ENCODE measurements around the gene PACSIN3. TPM values are rescaled to one million over a fixed set of nuclear protein-coding genes. Genes with fewer than 3 reads are reported as not detected.
"Not testable (repeated sequence)": the region's sequence is repeated elsewhere in the genome, so short reads cannot be mapped to it uniquely, and the experiment has no call there.

PACSIN3 gene
- total and polyA plus RNA-seq, 12 donors: 49.4 to 211 (median 100) TPM

- no peaks in the 10 kb centered on the region for H3K27me3 ChIP-seq
- no peaks in the 10 kb centered on the region for H3K36me3 ChIP-seq (replicated peaks in 1 of 2)
- 80 to 92% (median 82%) methylated on average over 2 of the region's 2 CpGs for WGBS, 4 donors
- H3K27ac ChIP-seq: no peak overlapping the region
- no peak for DNase-seq
- H3K4me1 ChIP-seq (replicated peaks in 1 of 2): no peaks in the 10 kb centered on the region
- no peak for TF ChIP-seq CTCF (IDR thresholded peaks at IDR 0.05)
- no peak for TF ChIP-seq POLR2A (IDR thresholded peaks at IDR 0.05)
- no peak overlapping the region for H3K4me3 ChIP-seq
- intact Hi-C loops (cut with DNase I): no loop called here
- no peaks in the 10 kb centered on the region for H3K9me3 ChIP-seq (replicated peaks in 1 of 3)
Measured at GRCh38 chr11:47204637-47204989, 18.4 kb upstream of the PACSIN3 start.

- H3K27me3 ChIP-seq: no peaks in the 10 kb centered on the region
- TF ChIP-seq CTCF (IDR thresholded peaks at IDR 0.05) (no peak), POLR2A (IDR thresholded peaks at IDR 0.05) (no peak)
- intact Hi-C loops (cut with DNase I): no loop called here
- no peaks in the 10 kb centered on the region for H3K9me3 ChIP-seq (replicated peaks in 1 of 3)
- H3K27ac ChIP-seq: no peak overlapping the region
- no peaks in the 10 kb centered on the region for H3K4me1 ChIP-seq (replicated peaks in 1 of 2)
- H3K4me3 ChIP-seq: no peak overlapping the region
- no peaks in the 10 kb centered on the region for H3K36me3 ChIP-seq (replicated peaks in 1 of 2)
- no peak for DNase-seq
- WGBS, 4 donors: 49 to 70% (median 65%) methylated on average over 5 of the region's 5 CpGs
Measured at GRCh38 chr11:47202576-47202975, 16.3 kb upstream of the PACSIN3 start.

GRCh38 chr11:47201015-47201414 is 14.8 kb upstream of the PACSIN3 start:
- H3K4me1 ChIP-seq (replicated peaks in 1 of 2): no peaks in the 10 kb centered on the region
- WGBS, 4 donors: 80 to 94% (median 85%) methylated on average over 4 of the region's 4 CpGs
- H3K9me3 ChIP-seq (replicated peaks in 1 of 3): no peaks in the 10 kb centered on the region
- H3K4me3 ChIP-seq: no peak overlapping the region
- no peak for DNase-seq
- intact Hi-C loops (cut with DNase I): no loop called here
- no peak overlapping the region for H3K27ac ChIP-seq
- H3K36me3 ChIP-seq (replicated peaks in 1 of 2): no peaks in the 10 kb centered on the region
- TF ChIP-seq CTCF (IDR thresholded peaks at IDR 0.05): no peak
- no peak for TF ChIP-seq POLR2A (IDR thresholded peaks at IDR 0.05)
- H3K27me3 ChIP-seq: no peaks in the 10 kb centered on the region

GRCh38 chr11:47198161-47198560 is 11.9 kb upstream of the PACSIN3 start:
- H3K4me3 ChIP-seq; H3K27ac ChIP-seq; H3K9me3 ChIP-seq (replicated peaks in 1 of 3); H3K27me3 ChIP-seq; H3K4me1 ChIP-seq (replicated peaks in 1 of 2); H3K36me3 ChIP-seq (replicated peaks in 1 of 2); DNase-seq; intact Hi-C loops (cut with DNase I): not testable (repeated sequence)
- 82 to 89% (median 89%) methylated on average over 7 to 9 of the region's 9 CpGs for WGBS, 4 donors

GRCh38 chr11:47192111-47192510 is 5.9 kb upstream of the PACSIN3 start:
- 56 to 61% (median 58%) methylated on average over 3 to 4 of the region's 4 CpGs for WGBS, 4 donors
- Histone ChIP-seq H3K27me3 (no peaks in the 10 kb centered on the region), H3K36me3 (replicated peaks in 1 of 2) (no peaks in the 10 kb centered on the region), H3K4me1 (replicated peaks in 1 of 2) (peaks cover 6 to 7% of the 10 kb centered on the region in 2 donors), H3K9me3 (replicated peaks in 1 of 3) (no peaks in the 10 kb centered on the region), H3K4me3 (no peak overlapping the region), H3K27ac (no peak overlapping the region)
- intact Hi-C loops (cut with DNase I): no loop called here
- no peak for TF ChIP-seq CTCF (IDR thresholded peaks at IDR 0.05)
- no peak for TF ChIP-seq POLR2A (IDR thresholded peaks at IDR 0.05)
- DNase-seq: peak in 1 of 7 donors; percentile 51

- H3K27ac ChIP-seq; H3K27me3 ChIP-seq; H3K36me3 ChIP-seq (replicated peaks in 1 of 2); intact Hi-C loops (cut with DNase I); H3K4me3 ChIP-seq; DNase-seq; H3K9me3 ChIP-seq (replicated peaks in 1 of 3): not testable (repeated sequence)
- 83 to 86% (median 84%) methylated on average over 10 of the region's 10 CpGs for WGBS, 4 donors
- H3K4me1 ChIP-seq (replicated peaks in 1 of 2): peaks cover 13 to 14% of the 10 kb centered on the region in 2 donors
Measured at GRCh38 chr11:47191137-47191536, 4.9 kb upstream of the PACSIN3 start.
